PC-9 (cell line): ENCODE data around the gene DNAH2. TPM values are rescaled to one million over a fixed set of nuclear protein-coding genes. Genes with fewer than 3 reads are reported as not detected.
A peak's percentile ranks its signal among the peaks of the same experiment; 100 is the strongest.

Experiments used
- BruUV-seq: library from RNA; stranded (reverse); fragments of 400-500 nt; replicated peaks from 2 replicates; lab custom pipeline; 2021; lab: Mats Ljungman, UMichigan
- CTCF ChIA-PET: fragments of 300-600 bp; sonication (Branson Sonifier 250); formaldehyde crosslinking; loops from one replicate; lab custom pipeline; 2022; ENCODE audit warnings: antibody characterized with exemption; lab: Charles Lee
- POLR2A ChIA-PET: fragments of 300-600 bp; sonication (Branson Sonifier 250); formaldehyde crosslinking; loops from one replicate; lab custom pipeline; 2022; ENCODE audit warnings: antibody characterized with exemption; ENCODE audit not compliant: unreplicated experiment; lab: Charles Lee
- DNase-seq, 2 experiments: peaks; one replicate each; pipeline versions ENCODE4 v3.0.0 to v3.0.0-alpha.2; 2015 to 2022; ENCODE audit warnings: mixed read lengths in 1 of 2
- H2AFZ ChIP-seq: fragments of 200-600 bp; sonication (generic); 2 replicates; pipeline ENCODE4 v1.8.1; 2017; ENCODE audit warnings: antibody characterized with exemption
- H3F3A ChIP-seq: fragments of 200-600 bp; sonication (generic); 2 replicates; pipeline ENCODE4 v1.8.1; 2017; ENCODE audit warnings: antibody characterized with exemption, mild to moderate bottlenecking, low read depth; ENCODE audit not compliant: insufficient read depth
- H3K27ac ChIP-seq: fragments of 200-600 bp; sonication (generic); 2 replicates; pipeline ENCODE4 v1.6.1; 2016; ENCODE audit warnings: mixed run types
- H3K27me3 ChIP-seq: fragments of 200-600 bp; sonication (generic); 2 replicates; pipeline ENCODE4 v1.6.1; 2016; ENCODE audit warnings: low read depth, mixed run types; ENCODE audit not compliant: insufficient read depth
- H3K36me3 ChIP-seq: fragments of 200-600 bp; sonication (generic); 2 replicates; pipeline ENCODE4 v1.6.1; 2016; ENCODE audit warnings: low read depth, mixed run types
- H3K4me1 ChIP-seq: fragments of 200-600 bp; sonication (generic); replicated peaks from 2 replicates; pipeline ENCODE4 v1.6.1; 2016; ENCODE audit warnings: mixed run types; ENCODE audit not compliant: insufficient read depth
- H3K4me2 ChIP-seq: fragments of 200-600 bp; sonication (generic); 2 replicates; pipeline ENCODE4 v1.6.1; 2017; ENCODE audit warnings: mixed run types
- H3K4me3 ChIP-seq: fragments of 200-600 bp; sonication (generic); 2 replicates; pipeline ENCODE4 v1.6.1; 2016; ENCODE audit warnings: mixed run types
- H3K79me2 ChIP-seq: fragments of 200-600 bp; sonication (generic); 2 replicates; pipeline ENCODE4 v1.6.1; 2017; ENCODE audit warnings: low read depth, mixed run types
- H3K9me2 ChIP-seq: fragments of 200-600 bp; sonication (generic); 2 replicates; pipeline ENCODE4 v1.8.1; 2017; ENCODE audit warnings: mild to moderate bottlenecking; ENCODE audit not compliant: insufficient read depth
- H3K9me3 ChIP-seq: fragments of 200-600 bp; sonication (generic); 2 replicates; pipeline ENCODE4 v1.8.1; 2016; ENCODE audit warnings: low read depth; ENCODE audit not compliant: insufficient read depth
- H4K20me1 ChIP-seq: fragments of 200-600 bp; sonication (generic); 2 replicates; pipeline ENCODE4 v1.8.1; 2017; ENCODE audit not compliant: insufficient read depth
- EZH2 ChIP-seq: fragments of 200-600 bp; sonication (generic); IDR thresholded peaks from 2 replicates; pipeline ENCODE4 v1.8.0; 2017; ENCODE audit warnings: antibody characterized with exemption, low read depth
- intact Hi-C: fragments of 100-400 bp; cut with micrococcal nuclease; formaldehyde crosslinking; loops from one replicate; pipeline ENCODE4 v1.10.0; 2022; ENCODE audit not compliant: unreplicated experiment
- total RNA-seq: library from RNA; stranded (reverse); gene quantifications from 2 replicates; pipeline ENCODE4 v1.2.3, GENCODE V29; 2021
- TF ChIP-seq, protein P1 (sequence below): fragments of 200-600 bp; sonication (generic); conservative IDR thresholded peaks from 2 replicates; pipeline ENCODE4 v1.6.1; 2017; ENCODE audit warnings: mixed run types, antibody characterized with exemption, mild to moderate bottlenecking, moderate library complexity

DNAH2 gene
- total RNA-seq, 1 experiment from 2014 or later: 10.6 TPM

DNA sequence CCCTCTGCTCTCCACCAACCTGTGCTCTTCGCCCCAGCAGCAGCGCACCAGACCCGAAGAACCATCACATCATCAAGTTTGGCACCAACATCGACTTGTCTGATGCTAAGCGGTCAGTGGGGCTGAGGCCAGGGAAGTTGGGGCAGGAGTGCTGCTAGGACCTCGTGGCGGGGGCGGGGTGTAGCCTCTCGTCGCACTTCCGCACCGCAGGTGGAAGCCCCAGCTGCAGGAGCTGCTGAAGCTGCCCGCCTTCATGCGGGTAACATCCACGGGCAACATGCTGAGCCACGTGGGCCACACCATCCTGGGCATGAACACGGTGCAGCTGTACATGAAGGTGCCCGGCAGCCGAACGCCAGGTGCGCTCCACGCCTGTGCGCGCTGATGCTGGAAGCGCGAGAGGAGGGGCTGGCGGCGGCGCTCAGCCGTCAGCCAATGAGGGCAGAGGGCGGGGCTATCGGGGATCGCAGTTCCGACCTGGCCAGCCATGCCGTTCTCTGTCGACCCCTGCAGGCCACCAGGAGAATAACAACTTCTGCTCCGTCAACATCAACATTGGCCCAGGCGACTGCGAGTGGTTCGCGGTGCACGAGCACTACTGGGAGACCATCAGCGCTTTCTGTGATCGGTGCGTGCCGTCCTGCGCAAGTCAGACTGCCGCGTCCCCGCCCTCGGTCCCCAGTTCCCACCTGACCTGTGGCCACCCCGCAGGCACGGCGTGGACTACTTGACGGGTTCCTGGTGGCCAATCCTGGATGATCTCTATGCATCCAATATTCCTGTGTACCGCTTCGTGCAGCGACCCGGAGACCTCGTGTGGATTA, 134.1 kb downstream of the DNAH2 start:
- no peak for TF ChIP-seq EZH2
- TF ChIP-seq, protein P1, sequence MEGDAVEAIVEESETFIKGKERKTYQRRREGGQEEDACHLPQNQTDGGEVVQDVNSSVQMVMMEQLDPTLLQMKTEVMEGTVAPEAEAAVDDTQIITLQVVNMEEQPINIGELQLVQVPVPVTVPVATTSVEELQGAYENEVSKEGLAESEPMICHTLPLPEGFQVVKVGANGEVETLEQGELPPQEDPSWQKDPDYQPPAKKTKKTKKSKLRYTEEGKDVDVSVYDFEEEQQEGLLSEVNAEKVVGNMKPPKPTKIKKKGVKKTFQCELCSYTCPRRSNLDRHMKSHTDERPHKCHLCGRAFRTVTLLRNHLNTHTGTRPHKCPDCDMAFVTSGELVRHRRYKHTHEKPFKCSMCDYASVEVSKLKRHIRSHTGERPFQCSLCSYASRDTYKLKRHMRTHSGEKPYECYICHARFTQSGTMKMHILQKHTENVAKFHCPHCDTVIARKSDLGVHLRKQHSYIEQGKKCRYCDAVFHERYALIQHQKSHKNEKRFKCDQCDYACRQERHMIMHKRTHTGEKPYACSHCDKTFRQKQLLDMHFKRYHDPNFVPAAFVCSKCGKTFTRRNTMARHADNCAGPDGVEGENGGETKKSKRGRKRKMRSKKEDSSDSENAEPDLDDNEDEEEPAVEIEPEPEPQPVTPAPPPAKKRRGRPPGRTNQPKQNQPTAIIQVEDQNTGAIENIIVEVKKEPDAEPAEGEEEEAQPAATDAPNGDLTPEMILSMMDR: peak; percentile 66
- Histone ChIP-seq H3K4me1 (peaks cover 6% of the 10 kb centered on the region; the same call in 1 of the 2 replicates), H3K4me2 (no peak overlapping the region), H3K9me2 (no peaks in the 10 kb centered on the region), H3K36me3 (no peaks in the 10 kb centered on the region), H3K9me3 (no peaks in the 10 kb centered on the region), H4K20me1 (no peaks in the 10 kb centered on the region), H3K4me3 (no peak overlapping the region), H3K27me3 (no peaks in the 10 kb centered on the region), H3K79me2 (no peaks in the 10 kb centered on the region), H3F3A (peaks cover 8% of the 10 kb centered on the region), H2AFZ (no peak overlapping the region), H3K27ac (no peak overlapping the region)
- intact Hi-C loops: loop anchor here (10.0 kb wide), 1 partner anchor 267 kb away; the partner anchor contains the start of gene MPDU1
- POLR2A ChIA-PET: no interaction called here
- DNase-seq: no peak
- CTCF ChIA-PET: no interaction called here
- BruUV-seq: no TSS peak

DNA sequence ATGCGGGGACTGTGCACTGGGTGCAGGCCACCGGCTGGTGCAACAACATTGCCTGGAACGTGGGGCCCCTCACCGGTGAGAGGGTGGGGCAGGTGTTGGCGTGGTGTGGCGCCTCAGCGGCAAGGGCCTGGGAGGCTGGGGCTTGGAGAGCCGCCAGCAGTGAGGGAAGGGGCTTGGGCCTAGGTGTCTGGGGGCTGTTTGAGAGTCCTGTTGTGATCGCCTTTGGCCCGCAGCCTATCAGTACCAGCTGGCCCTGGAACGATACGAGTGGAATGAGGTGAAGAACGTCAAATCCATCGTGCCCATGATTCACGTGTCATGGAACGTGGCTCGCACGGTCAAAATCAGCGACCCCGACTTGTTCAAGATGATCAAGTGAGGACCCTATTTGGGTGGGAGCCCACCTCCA, 134.7 kb downstream of the DNAH2 start:
- Histone ChIP-seq H3K27ac (no peak overlapping the region), H3K4me2 (no peak overlapping the region), H3K4me1 (peaks cover 6% of the 10 kb centered on the region; the same call in 1 of the 2 replicates), H3K27me3 (no peaks in the 10 kb centered on the region), H3K4me3 (no peak overlapping the region), H3K79me2 (no peaks in the 10 kb centered on the region), H4K20me1 (no peaks in the 10 kb centered on the region), H2AFZ (no peak overlapping the region), H3K9me3 (no peaks in the 10 kb centered on the region), H3K9me2 (no peaks in the 10 kb centered on the region), H3K36me3 (no peaks in the 10 kb centered on the region), H3F3A (peaks cover 11% of the 10 kb centered on the region)
- POLR2A ChIA-PET: no interaction called here
- intact Hi-C loops: loop anchor here (10.0 kb wide), 1 partner anchor 267 kb away; the partner anchor contains the start of gene MPDU1
- no peak for DNase-seq
- CTCF ChIA-PET: no interaction called here
- no TSS peak for BruUV-seq
- TF ChIP-seq EZH2: no peak
- TF ChIP-seq, protein P1: no peak

DNA sequence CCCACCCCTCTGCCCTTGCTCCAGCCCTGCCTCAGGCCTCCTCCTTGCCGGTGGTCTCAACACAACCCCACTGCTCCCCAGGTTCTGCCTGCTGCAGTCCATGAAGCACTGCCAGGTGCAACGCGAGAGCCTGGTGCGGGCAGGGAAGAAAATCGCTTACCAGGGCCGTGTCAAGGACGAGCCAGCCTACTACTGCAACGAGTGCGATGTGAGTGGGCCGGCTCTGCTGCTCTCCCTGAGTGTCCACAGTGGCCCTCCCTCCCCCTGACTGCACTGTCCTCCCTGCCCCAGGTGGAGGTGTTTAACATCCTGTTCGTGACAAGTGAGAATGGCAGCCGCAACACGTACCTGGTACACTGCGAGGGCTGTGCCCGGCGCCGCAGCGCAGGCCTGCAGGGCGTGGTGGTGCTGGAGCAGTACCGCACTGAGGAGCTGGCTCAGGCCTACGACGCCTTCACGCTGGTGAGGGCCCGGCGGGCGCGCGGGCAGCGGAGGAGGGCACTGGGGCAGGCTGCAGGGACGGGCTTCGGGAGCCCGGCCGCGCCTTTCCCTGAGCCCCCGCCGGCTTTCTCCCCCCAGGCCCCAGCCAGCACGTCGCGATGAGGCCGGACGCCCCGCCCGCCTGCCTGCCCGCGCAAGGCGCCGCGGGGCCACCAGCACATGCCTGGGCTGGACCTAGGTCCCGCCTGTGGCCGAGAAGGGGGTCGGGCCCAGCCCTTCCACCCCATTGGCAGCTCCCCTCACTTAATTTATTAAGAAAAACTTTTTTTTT, 135.6 kb downstream of the DNAH2 start:
- H3K4me3 ChIP-seq: no peak overlapping the region
- no peaks in the 10 kb centered on the region for H4K20me1 ChIP-seq
- H3K4me2 ChIP-seq: no peak overlapping the region
- DNase-seq: no peak
- no peaks in the 10 kb centered on the region for H3K9me2 ChIP-seq
- no TSS peak for BruUV-seq
- peaks cover 11% of the 10 kb centered on the region for H3F3A ChIP-seq
- POLR2A ChIA-PET: no interaction called here
- CTCF ChIA-PET: interaction anchor here (0.7 kb wide), 1 partner anchor 60 kb away, joined by 10 read pairs; no protein-coding TSS in a partner anchor
- TF ChIP-seq, protein P1: no peak
- TF ChIP-seq EZH2: no peak
- no peaks in the 10 kb centered on the region for H3K27me3 ChIP-seq
- no peak overlapping the region for H3K27ac ChIP-seq
- no peak overlapping the region for H2AFZ ChIP-seq
- H3K36me3 ChIP-seq: no peaks in the 10 kb centered on the region
- H3K4me1 ChIP-seq: peaks cover 6% of the 10 kb centered on the region; the same call in 1 of the 2 replicates
- H3K9me3 ChIP-seq: no peaks in the 10 kb centered on the region
- 0 out of 2 replicates have a peak, but pooled peaks cover under 1% of the 10 kb centered on the region for H3K79me2 ChIP-seq
- intact Hi-C loops: loop anchor here (10.0 kb wide), 1 partner anchor 268 kb away; the partner anchor contains the start of gene MPDU1
